Camera-type eye (tissue), 1 donor: ENCODE data around the gene NR4A3. TPM values are rescaled to one million over a fixed set of nuclear protein-coding genes. Genes with fewer than 3 reads are reported as not detected.

Experiments
- total RNA-seq: library from RNA; depleted of rRNA; stranded (reverse); fragments of >200 nt; gene quantifications from one replicate; pipeline ENCODE4 v1.2.3, GENCODE V29; 2014

NR4A3 gene
- total RNA-seq = 5.1 TPM

DNA sequence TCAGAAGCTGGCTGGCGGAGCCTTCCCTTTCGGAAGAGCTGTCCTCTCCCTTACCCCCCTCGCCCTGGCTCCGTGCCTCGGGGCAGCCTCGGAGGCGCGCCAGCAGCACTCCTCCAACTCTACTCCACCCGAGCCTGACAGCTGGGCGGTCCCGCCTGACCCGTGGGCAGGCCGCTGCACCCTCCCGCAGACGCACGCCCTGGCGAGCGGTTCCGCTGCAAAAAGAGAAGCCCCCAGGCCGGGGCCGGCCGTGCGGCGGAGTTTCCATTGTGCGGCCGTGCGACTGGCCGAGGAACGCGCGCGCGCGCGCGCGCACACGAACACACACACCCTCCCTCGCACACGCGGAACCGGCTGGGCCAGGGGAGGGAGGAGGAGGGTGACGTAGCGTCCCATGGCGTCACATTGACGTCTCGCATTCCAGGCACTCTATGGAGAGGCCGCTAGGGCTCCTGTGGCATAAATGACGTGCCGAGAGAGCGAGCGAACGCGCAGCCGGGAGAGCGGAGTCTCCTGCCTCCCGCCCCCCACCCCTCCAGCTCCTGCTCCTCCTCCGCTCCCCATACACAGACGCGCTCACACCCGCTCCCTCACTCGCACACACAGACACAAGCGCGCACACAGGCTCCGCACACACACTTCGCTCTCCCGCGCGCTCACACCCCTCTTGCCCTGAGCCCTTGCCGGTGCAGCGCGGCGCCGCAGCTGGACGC, at the start of gene NR4A3:
NR4A3 (plus strand) TSS at position 490 of the 713 bp plus-strand sequence. CDS start 6,158 bp downstream, outside the sequence.

DNA sequence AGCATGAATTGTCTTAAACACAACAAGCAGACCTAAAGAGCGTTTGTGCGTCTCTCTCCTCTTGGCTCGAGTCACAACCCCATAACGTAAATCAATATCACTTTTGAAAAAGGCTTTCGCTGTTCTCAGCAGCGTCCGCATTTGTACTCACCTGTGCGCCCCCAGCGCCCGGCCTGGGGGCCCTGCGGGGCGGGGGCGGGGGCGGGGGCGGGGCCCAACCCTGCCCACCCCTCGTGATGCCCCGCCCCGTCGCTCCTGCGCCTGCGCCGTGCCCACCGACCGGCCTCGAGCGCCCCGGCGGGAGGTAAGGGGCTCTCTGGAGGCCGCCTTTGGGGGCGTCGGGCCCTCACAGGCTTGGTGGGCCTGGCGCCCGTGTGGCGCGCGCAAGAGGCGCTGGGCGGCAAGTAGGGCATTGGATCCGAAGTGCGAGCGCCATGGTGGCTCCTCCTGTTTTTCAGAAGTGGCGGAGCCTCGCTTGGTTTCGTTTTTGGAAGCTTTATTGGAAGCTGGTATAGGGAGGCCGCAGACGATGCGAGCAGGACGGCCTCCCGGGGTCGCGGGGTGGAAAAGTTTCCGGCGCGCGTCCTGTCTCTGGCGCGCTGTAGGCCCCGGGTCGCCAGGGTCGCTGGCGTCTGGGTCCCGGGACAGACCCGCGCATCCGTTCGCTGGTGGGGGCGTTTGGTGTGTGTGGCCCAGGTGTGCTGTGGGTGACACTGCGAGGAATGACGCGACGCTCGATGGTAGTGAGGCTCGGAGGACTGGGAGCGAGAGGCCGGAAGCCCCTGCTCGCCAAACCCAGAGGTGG, 84.9 kb downstream of the NR4A3 start, which contains the start of gene STX17:
STX17 (plus strand) TSS at position 252 of the 805 bp plus-strand sequence. CDS start 8,586 bp downstream, outside the sequence.

Other genes with a start within 250 kb of the NR4A3 start
- gene STX17, start 84.8 kb downstream of the NR4A3 start, total RNA-seq = 44.3 TPM